Breast epithelium (tissue), 4 donors: ENCODE data around the gene PLD1. TPM values are rescaled to one million over a fixed set of nuclear protein-coding genes. Genes with fewer than 3 reads are reported as not detected.

ENCODE experiments used
- DNase-seq, 2 donors: peaks; one replicate each; pipeline ENCODE4 v3.0.0-alpha.2; 2019; ENCODE audit warnings: low spot score in 2 of 2
- H3K27ac ChIP-seq, 2 donors: fragments of 200-600 bp; sonication (generic) in 1 of 2; one replicate each; pipeline ENCODE4 v1.5.1; 2016 to 2019; ENCODE audit warnings: mild to moderate bottlenecking in 1 of 2
- H3K27me3 ChIP-seq, 2 donors: fragments of 200-600 bp; sonication (generic) in 1 of 2; one replicate each; pipeline versions ENCODE4 v1.5.1 to v1.6.0; 2017 to 2019; ENCODE audit warnings: control low read depth in 1 of 2, mild to moderate bottlenecking in 1 of 2
- H3K36me3 ChIP-seq: fragments of 200-600 bp; one replicate; pipeline ENCODE4 v1.5.1; 2019
- H3K4me1 ChIP-seq, 2 donors: fragments of 200-600 bp; sonication (generic); one replicate each; pipeline ENCODE4 v1.5.1; 2016 to 2019; ENCODE audit warnings: control low read depth in 1 of 2
- H3K4me3 ChIP-seq, 3 donors: fragments of 200-600 bp; sonication (generic); 1 replicate in 2 of 3; 2 replicates in 1 of 3; pipeline ENCODE4 v1.5.1; 2016 to 2019; ENCODE audit warnings: mild to moderate bottlenecking in 3 of 3, moderate library complexity in 2 of 3
- H3K9me3 ChIP-seq, 2 donors: fragments of 200-600 bp; sonication (generic) in 1 of 2; one replicate each; pipeline ENCODE4 v1.5.1; 2016 to 2019; ENCODE audit warnings: control low read depth in 1 of 2
- CTCF ChIP-seq, 3 donors: fragments of 450-650 bp; IDR thresholded peaks; one replicate each; pipeline ENCODE4 v1.5.1; 2016 to 2017; ENCODE audit warnings: antibody characterized with exemption in 3 of 3, mild to moderate bottlenecking in 3 of 3, moderate library complexity in 3 of 3
- POLR2A ChIP-seq: fragments of 450-650 bp; IDR thresholded peaks from one replicate; pipeline ENCODE4 v1.6.1; 2016; ENCODE audit warnings: antibody characterized with exemption, mild to moderate bottlenecking, moderate library complexity
- POLR2AphosphoS5 ChIP-seq, 3 donors: sonication (generic); formaldehyde crosslinking; IDR thresholded peaks; one replicate each; pipeline ENCODE4 v1.6.1; 2017; ENCODE audit warnings: antibody characterized with exemption in 3 of 3
- intact Hi-C: fragments of 100-400 bp; cut with DNase I; formaldehyde crosslinking; loops from one replicate; pipeline ENCODE4 v1.15.1; 2023; ENCODE audit warnings: low total_unique reads
- total RNA-seq, 3 donors: library from RNA; depleted of rRNA; stranded (reverse); fragments of >200 nt; gene quantifications; one replicate each; pipeline ENCODE4 v1.1.0, GENCODE V29; 2016

The PLD1 gene
- total RNA-seq, 3 donors from 2014 or later = 21.1 to 36.9 (median 24.9) TPM

- no peak for TF ChIP-seq CTCF (IDR thresholded peaks at IDR 0.05)
- no peak for TF ChIP-seq POLR2A
- TF ChIP-seq POLR2AphosphoS5 (IDR thresholded peaks at IDR 0.05) = no peak
- Histone ChIP-seq H3K27me3 (no peaks in the 10 kb centered on the region), H3K27ac (no peak overlapping the region), H3K36me3 (no peaks in the 10 kb centered on the region), H3K9me3 (no peaks in the 10 kb centered on the region), H3K4me1 (no peaks in the 10 kb centered on the region), H3K4me3 (no peak overlapping the region)
- intact Hi-C loops = no loop called here
- DNase-seq = no peak
Measured at GRCh38 chr3:171783086-171783485, 27.2 kb downstream of the PLD1 start.

- TF ChIP-seq POLR2AphosphoS5 (IDR thresholded peaks at IDR 0.05) = no peak
- no peak for TF ChIP-seq POLR2A
- TF ChIP-seq CTCF (IDR thresholded peaks at IDR 0.05) = no peak
- Histone ChIP-seq H3K4me1 (no peaks in the 10 kb centered on the region), H3K27me3 (no peaks in the 10 kb centered on the region), H3K36me3 (no peaks in the 10 kb centered on the region), H3K4me3 (no peak overlapping the region), H3K27ac (no peak overlapping the region), H3K9me3 (no peaks in the 10 kb centered on the region)
- no peak for DNase-seq
- intact Hi-C loops = no loop called here
Measured at GRCh38 chr3:171782617-171783016, 27.7 kb downstream of the PLD1 start.

- no peak for DNase-seq
- Histone ChIP-seq H3K27me3 (no peaks in the 10 kb centered on the region), H3K4me1 (no peaks in the 10 kb centered on the region), H3K4me3 (no peak overlapping the region), H3K9me3 (no peaks in the 10 kb centered on the region), H3K36me3 (no peaks in the 10 kb centered on the region), H3K27ac (no peak overlapping the region)
- intact Hi-C loops = no loop called here
- TF ChIP-seq CTCF (IDR thresholded peaks at IDR 0.05) (no peak), POLR2A (no peak), POLR2AphosphoS5 (IDR thresholded peaks at IDR 0.05) (no peak)
Measured at GRCh38 chr3:171781711-171782127, 28.6 kb downstream of the PLD1 start.

- no peak for DNase-seq
- H3K4me1 ChIP-seq = no peaks in the 10 kb centered on the region
- intact Hi-C loops = no loop called here
- TF ChIP-seq POLR2AphosphoS5 (IDR thresholded peaks at IDR 0.05) (no peak), POLR2A (no peak)
- H3K9me3 ChIP-seq = no peaks in the 10 kb centered on the region
- H3K4me3 ChIP-seq = no peak overlapping the region
- no peak overlapping the region for H3K27ac ChIP-seq
- no peaks in the 10 kb centered on the region for H3K27me3 ChIP-seq
- no peaks in the 10 kb centered on the region for H3K36me3 ChIP-seq
Measured at GRCh38 chr3:171778493-171778892, 31.8 kb downstream of the PLD1 start.

- Histone ChIP-seq H3K36me3 (no peaks in the 10 kb centered on the region), H3K4me1 (no peaks in the 10 kb centered on the region), H3K9me3 (no peaks in the 10 kb centered on the region), H3K27ac (peak overlapping the region; percentile 58 to 65), H3K4me3 (no peak overlapping the region), H3K27me3 (no peaks in the 10 kb centered on the region)
- intact Hi-C loops = no loop called here
- no peak for TF ChIP-seq POLR2AphosphoS5 (IDR thresholded peaks at IDR 0.05)
- TF ChIP-seq POLR2A = no peak
- TF ChIP-seq CTCF (IDR thresholded peaks at IDR 0.05) = no peak
- DNase-seq = no peak
Measured at GRCh38 chr3:171777596-171777995, 32.7 kb downstream of the PLD1 start.
